ENCODE results near the gene SH2D1B.

Gene SH2D1B

DNA sequence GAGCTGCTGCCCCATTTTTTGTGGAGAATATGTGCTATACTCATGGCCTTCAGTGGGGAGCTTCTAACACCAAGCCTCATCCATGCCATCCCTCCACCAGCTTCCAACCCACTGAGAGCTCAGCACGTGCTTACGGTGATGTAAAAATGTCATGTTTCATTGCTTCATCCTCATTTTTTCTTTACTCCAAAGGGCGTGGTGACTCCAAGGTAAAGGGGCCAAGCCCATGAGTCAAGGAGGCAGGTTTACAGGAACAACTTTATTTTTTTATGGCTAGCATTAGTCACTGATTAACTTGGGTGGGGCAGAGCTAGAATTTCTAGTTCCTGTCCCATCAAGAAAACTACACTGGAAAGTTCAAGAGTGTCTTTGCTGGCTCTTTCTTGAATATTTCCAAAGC is 30.6 kb downstream of the SH2D1B start, which contains the start of gene C1orf226:
C1orf226 (plus strand) TSS at position 346 of the 400 bp plus-strand sequence. CDS start 174 bp downstream, outside the sequence.
- DNase-seq, result no peak

DNA sequence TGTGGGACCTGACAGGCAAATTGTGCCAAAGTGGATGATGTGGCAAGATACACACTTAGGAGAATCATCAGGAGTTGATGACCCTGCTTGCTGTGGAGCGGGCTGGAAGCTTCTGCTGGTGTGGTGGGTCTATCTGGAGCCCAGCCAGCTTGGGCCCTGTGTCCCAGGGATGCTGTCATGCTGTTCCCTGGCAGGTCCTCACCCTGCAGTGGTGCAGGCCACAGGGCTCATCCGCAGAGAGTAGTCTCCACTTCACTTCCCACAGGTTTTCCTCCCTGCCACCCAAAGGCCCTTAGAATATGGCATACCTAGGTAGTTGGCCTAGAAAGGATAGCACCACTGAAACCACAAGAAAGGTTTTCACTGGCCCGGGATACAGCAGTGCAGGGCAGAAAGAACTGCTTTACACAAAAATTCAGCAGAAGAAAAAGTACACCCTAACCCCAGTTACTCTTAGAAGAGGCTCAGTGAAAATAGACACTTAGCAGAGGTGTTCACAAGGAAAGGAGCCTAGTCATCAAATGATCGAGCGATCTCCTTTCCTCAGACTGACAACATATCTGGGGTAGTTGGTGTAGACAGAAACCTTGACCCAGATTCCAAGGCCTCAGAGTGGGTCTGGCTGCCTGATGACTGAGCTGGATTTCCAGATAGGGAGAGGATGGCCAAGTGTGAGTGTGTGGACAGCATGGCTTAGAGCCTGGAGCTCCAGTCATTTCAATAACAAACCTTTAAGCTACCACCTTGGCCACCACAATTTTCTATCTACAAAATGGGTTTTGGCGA is 31.7 kb downstream of the SH2D1B start:
- no peak for DNase-seq

DNA sequence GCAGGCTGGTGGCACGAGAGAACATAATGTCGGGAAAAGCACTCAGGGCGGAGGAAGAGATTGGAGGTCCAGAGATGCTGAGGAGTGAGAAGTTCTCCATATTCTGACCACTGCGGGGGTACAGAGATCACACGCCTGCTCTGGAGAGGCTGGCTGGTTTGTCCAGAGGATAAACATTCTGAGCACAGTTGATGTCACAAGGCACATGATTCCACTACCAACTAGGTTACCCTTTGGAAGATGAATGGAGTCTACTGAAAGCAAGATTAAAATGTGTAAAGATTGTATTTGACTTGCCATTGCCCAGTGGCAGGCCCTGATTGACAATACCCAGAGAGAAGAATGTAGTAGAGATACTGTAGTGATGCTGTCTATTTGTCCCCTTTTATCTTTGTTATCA is 35.2 kb downstream of the SH2D1B start, which contains the start of gene SPATA46:
SPATA46 (minus strand) TSS at position 164 of the 400 bp plus-strand sequence; CDS start at position 100, 64 bp downstream.
- no peak for DNase-seq

DNA sequence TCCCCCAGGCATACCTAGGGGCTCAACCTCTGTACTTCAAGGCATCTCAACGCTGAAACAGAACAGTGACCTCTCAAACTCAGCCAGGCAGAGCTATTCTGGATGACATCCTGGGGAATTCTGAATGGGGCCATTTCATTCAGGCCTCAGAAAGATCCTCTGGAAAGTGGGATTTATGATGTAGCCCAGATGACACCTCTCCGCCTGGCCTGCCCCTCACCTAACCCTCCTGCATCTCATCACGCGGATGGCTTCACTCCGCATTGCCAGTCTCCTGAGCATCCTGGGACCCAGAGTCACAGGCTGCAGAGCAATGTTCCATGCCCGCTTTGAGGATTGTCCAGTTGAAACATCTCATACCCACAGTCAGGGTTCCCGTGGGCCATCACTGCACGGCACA is 36.5 kb downstream of the SH2D1B start:
- DNase-seq, result no peak

DNA sequence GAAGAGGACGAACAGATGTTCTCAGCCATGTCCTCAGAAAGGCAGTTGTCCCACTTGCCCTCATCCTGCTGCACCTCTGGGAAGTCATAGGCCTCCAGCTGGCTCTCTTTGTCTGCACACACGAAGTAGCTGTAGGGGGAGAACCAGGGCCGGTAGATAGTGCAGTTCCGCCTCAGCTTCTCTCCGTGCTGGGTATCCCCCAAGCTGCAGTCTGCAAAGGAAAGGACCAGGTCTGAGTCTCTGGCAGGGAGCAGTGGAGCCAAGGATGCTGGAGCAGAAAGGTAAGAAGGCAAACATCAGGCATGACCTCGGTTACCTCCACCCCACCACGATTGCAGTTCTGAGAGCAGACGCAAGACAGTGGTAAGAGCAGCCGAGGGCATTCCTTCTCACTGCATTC is 37.5 kb downstream of the SH2D1B start:
- no peak for DNase-seq

DNA sequence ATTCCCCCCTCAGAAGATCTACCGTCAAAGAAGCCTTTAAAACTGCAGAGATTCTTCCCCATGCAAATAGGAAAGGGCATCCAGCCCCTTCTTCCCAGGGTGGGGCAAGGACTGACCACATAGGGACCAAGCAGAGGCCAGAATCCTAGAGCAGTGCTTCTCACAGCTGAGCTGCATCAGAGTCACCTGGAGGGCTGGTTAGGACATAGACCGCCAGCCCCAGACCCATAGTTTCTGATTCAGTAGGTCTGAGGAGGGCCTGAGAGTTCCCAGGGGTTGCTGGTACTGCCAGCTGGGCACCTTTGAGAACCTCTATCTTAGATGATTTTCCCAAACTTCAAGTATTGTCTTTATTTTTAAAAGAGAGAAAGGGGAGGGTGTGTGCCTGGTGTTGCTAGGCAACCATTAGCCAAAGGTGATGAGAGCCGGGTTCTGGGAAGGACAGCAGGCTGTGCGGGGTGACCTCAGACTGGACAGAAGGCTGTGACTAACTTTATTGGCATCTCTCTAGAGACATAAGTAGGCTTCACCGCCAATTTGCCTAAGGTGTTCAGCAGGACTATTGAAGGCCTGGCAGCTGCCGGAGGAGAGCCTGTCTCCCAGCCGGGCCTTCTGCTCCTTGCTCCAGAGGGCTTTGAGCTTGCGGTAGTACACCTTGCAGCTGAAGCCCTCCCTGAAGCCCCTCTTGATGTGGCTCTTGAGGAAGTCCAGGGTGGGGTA is 38.2 kb downstream of the SH2D1B start:
- no peak for DNase-seq

DNA sequence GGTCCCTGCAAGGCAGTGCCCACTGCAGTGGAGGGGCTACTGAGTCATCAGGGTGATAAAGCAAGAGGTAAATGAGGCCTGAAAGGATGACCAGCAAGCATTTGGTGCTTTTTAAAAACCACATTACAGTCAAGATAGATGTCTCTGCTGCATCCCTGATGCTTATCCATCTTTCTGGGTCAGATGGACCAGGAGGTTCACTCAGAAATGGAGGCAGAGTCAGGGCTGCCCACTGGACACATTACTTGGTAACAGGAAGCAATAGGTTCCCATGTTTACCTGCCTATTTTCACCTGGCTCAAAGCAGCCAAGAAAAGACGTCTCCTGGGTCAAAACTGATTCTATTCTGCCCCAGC is 38.9 kb downstream of the SH2D1B start:
- no peak for DNase-seq

DNA sequence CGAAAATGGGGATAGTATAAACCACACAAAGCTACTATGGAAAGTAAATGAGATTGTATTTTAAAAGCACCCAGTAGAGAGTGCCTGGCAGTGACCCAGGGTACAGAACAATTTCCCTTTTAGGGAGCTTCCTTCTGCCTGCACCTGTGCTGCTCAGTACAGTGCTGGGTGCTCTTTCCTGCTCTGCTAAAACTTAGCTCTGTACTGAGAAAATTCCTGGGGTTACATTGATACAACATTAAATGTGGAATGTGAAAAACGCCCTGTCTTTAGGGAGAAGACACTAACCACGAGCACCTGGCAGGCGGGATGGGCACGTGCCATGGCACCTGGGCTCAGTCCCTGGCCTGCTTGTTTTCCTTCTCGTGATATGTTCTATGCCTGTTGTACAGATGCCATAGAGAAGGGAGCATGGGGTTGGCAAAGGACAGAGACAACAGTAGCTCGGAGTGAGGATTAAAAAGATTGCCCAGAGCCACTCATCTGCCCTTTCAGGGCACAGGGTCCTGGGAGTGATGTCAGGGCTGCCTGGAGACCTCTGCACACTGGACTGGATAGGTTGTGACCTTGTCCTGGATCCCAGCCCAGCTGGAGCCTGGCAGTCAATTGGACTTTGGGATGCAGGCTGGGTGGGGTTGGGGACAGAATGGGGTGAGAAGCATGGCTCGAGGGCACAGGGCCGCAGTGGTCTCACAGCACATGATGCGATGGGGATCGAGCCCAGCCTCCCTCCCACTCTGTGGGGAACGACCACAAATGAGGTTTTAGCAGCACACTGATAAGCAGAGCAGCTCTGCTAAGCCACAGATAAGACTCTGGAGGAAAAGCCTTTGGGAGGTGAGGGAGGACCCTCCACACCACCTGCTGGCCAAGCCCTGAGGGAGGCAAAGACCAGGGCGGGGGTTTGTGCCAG is 39.5 kb downstream of the SH2D1B start:
- DNase-seq, result no peak

DNA sequence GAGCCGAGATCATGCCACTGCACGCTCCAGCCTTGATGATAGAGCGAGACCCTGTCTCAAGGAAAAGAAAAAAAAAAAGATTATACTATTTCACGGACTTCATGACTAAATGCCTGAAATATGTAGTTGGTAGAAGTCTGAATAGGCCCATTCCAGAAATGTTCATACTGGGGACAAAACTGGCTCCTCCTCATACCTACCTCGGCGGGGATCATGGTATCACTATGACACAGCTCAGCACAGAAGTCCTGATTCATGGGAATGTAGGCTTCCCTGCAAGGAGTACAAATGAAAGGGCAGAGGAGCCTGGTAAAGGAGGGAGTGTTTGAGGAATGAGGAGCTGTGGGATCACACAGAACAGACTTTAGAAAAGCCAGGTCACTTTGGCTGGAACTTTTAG is 40.3 kb downstream of the SH2D1B start:
- no peak for DNase-seq

DNA sequence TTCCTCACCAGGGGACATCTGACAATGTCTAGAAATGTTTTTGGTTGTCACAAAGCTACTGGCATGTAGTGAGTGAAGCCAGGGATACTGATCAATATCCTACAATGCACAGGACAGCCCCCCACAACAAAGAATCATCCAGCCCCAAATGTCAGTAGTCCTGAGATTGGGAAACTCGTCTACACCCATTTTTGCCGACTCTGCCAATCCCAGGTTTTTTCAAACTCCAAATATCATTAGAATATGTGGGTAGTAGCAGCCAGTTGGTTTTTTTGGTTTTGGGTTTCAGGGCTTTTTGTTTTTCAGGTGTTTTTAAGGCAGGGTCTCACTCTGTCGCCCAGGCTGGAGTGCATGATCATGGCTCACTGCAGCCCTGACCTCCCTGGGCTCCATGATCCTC is 41.2 kb downstream of the SH2D1B start:
- DNase-seq, result no peak

DNA sequence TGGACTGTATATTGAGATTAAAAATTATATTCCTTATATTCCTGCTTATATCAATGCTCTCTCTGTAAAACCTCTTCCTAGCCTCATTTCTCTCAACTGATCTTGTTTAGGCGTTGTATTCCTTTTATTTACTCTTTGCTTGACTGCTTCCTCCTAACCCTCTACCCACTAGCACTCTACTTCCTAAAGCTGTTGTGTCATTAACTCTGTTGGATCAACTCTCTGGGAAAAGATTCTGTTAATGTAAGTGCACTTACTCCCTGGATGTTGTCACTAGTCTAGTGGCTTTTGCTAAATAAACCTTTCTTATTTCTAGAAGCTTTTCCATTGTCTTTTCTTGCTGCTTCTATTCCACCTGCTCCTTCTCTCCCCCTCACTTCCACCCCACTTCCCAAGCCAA is 41.8 kb downstream of the SH2D1B start:
- DNase-seq, result no peak

DNA sequence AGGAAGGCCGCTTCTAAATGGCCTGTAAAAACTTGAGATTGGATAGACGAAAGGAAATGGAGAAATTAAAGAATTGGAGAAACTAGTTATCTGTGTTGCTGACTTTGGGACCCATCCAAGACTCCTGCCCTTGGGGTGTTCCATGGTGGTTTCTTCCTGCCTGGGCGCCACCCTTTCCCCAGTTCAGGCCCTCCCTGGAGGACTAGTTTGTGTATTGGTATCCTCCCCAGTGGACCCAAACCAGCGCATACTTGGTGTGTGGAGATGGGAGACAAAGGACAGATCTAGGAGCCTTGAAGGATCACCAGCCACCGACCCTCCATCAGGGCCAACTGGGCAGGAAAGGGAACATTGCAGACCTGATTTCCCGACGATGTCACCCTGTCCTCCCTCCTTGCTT is 42.4 kb downstream of the SH2D1B start:
- no peak for DNase-seq

DNA sequence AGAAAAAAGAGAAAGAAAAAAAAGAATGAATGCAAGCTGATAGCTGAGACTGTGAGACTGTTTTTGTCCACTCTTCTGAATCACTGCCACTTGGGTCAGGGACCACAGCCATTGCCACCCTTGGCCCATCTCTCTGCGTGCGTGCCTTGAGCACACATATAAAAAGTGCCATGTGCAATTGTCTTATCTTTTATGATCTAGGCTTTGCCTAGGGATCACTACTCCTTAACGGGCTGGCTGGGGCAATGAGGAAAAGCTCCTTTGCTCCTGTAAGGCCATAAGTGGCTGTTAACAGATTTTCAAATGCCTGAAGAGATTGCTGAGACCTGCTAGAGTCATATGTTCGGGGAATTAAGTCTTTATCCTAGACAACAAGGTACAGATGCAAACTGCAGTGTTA is 43.5 kb downstream of the SH2D1B start:
- no peak for DNase-seq

DNA sequence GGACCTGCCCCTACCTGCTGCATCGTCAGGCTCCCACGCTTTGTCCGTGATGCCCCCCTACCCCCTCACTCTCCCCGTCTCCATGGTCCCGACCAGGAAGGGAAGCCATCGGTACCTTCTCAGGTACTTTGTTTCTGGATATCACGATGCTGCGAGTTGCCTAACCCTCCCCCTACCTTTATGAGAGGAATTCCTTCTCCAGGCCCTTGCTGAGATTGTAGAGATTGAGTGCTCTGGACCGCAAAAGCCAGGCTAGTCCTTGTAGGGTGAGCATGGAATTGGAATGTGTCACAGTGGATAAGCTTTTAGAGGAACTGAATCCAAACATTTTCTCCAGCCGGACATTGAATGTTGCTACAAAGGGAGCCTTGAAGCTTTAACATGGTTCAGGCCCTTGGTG is 44.2 kb downstream of the SH2D1B start:
- DNase-seq, result no peak

DNA sequence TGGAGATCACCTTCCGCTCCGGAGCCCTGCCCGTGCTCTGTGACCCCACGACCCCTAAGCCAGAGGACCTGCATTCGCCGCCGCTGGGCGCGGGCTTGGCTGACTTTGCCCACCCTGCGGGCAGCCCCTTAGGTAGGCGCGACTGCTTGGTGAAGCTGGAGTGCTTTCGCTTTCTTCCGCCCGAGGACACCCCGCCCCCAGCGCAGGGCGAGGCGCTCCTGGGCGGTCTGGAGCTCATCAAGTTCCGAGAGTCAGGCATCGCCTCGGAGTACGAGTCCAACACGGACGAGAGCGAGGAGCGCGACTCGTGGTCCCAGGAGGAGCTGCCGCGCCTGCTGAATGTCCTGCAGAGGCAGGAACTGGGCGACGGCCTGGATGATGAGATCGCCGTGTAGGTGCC is 44.9 kb downstream of the SH2D1B start:
- DNase-seq, result no peak

DNA sequence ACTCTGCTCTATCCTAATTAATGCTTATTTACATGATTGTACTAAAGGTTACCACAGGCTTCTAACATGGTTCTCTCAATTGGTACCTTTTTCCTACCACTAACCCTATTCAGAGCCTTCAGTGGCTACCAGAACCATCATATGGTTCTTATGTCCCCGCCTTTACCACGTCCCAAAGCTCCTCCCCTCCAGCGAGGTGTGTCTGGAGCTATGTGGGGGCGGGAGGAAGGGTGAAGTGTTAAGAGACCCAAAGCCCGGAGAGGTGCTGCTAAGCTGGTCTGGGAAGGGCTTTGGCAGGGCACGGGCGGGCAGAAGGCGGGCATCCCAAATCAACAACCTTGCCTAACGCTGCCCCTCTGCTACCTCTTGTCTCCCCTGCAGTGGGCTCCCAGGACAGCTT is 45.3 kb downstream of the SH2D1B start:
- DNase-seq, result no peak

DNA sequence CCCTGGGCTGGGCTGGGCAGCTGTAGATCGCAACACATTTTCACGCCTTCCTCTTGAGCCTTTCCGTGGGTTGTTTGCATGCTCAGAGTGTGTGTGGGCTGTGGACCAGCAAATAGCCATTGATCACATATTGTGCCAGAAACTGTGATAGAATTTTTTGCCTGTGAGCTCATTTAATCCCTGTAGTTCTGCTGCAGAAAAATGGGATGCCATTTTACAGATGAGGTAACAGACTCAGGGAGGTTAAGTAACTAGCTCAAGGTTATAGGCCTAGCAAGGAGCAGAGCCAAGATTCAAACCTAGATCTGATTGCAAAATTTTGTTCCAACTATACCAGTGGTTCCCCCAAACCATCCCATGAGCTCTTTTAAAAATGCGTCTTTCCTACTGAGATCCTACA is 45.8 kb downstream of the SH2D1B start:
- DNase-seq, result no peak

DNA sequence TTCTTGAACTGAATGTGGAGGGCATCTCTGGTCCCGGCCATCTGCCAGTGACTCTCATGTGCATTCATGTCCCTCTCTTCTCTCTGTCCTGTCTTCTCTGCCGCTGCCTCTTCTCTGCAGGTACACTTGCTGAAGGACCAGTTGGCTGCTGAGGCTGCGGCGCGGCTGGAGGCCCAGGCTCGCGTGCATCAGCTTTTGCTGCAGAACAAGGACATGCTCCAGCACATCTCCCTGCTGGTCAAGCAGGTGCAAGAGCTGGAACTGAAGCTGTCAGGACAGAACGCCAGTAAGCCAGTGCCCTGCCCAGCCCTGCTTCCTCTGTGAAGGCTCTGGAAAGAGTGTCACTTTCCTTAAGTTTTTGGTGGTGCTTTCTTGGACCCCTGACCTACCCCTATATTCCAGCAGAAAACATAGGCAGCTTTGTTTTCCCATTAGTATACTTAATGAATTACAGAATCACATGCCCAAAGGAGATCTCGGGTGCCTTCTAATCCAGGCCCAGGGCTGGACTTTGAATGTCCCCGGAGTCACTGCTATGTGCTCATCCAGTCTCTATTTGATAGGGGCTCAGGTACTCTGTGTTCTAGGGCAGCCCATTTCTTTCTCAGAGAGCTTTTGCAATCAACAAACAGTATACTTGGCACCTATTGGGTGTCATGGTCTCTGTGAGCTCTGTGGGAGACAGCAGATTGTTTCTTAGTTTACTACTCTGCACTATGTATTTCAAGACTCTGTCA is 46.5 kb downstream of the SH2D1B start:
- no peak for DNase-seq

DNA sequence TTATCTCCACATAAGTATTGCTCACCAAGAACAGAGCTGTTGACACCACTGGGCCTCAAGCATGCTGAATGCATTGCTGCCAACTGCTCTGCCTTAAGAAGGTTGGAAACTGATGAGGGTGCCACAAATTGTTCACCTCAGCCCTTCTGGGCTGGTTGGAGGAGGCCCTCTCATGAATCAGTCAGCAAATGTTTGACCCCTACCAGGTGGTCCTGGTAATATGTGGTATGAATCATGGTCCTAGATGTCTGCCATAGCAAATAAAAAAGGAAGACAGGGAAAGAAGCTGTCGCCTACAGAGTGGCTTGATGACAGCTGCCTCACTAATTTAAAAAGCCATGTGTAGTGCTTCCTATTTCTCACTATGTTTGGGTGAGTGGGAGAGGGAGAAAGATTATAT is 47.4 kb downstream of the SH2D1B start:
- DNase-seq, result no peak

DNA sequence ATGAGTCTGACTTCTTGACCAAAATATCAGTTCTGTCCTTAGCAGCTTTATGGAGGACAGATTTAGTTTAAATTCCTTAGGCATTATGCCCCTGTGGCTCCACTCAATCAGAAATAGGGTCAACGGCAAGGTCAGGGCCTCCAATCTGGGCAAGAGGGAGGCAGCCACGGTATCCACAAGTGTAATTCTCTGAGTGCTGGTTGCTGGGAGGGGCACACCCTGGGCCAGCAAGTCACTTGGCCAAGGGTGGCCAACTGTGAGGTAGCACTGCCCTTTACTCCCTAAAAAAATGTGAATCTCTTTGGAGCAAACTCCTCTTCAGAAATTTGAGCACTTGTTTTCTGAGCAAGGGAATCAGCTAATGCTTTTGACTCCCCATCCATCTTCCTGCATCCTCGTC is 48.1 kb downstream of the SH2D1B start:
- DNase-seq, result no peak

DNA sequence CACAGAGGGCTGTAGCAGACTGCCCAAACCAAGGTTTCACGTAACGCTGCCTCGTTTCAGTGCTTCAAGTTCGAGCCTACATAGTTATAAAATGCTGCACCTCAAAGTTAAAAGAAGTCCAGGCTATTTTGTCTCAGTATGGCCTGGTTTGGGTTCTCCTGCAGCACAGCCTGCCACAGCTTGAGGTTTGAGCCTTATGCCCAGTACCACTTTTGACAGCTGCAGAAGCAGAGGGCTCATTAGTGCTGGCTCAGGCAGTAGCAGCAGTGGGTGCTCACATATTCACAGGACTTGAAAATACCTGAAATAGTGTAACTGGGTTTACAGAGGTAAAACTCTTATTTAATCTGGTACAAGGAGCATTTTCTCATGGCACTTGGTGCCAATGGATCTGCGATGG is 50.6 kb downstream of the SH2D1B start:
- no peak for DNase-seq

DNA sequence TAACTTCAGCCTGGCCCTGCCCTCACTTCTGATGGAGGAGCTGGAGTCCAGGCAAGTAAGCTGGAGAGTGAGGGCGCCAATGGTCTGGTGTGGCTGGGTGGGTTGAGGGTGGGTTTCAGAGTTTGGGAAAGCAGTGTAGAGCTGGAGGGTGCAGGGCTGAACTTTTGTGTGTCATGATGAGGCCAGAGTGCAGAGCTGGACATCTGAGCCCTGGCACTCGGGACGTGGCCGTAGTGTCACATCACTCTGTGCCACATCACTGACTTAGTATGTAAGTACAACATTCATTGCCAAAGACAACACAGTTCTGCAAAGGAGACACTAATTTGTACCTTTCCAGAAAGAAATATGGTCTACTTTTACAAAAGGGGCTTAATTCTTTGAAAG is 51.1 kb downstream of the SH2D1B start:
- DNase-seq, result no peak
